Right lobe of liver (tissue), 4 donors: ENCODE data around the gene LTC4S.

Experiments used
- POLR2A ChIP-seq: fragments of 450-650 bp; IDR thresholded peaks from one replicate; pipeline ENCODE4 v1.6.1; 2017; ENCODE audit warnings: antibody characterized with exemption, mild to moderate bottlenecking
- TF ChIP-seq, protein P1 (sequence below), 4 donors: fragments of 200-600 bp in 3 of 4; fragments of 450-650 bp in 1 of 4; IDR thresholded peaks; one replicate each; pipeline versions ENCODE4 v1.5.1 to v1.8.0; 2016 to 2022; ENCODE audit warnings: antibody characterized with exemption in 4 of 4, mild to moderate bottlenecking in 2 of 4
- donor health status: DM: no; HTN: no; CAD: no.
- donor health status: DM: no; HTN: no; CAD: no.
- donor health status: DM: no; HTN: yes; CAD: no.

DNA sequence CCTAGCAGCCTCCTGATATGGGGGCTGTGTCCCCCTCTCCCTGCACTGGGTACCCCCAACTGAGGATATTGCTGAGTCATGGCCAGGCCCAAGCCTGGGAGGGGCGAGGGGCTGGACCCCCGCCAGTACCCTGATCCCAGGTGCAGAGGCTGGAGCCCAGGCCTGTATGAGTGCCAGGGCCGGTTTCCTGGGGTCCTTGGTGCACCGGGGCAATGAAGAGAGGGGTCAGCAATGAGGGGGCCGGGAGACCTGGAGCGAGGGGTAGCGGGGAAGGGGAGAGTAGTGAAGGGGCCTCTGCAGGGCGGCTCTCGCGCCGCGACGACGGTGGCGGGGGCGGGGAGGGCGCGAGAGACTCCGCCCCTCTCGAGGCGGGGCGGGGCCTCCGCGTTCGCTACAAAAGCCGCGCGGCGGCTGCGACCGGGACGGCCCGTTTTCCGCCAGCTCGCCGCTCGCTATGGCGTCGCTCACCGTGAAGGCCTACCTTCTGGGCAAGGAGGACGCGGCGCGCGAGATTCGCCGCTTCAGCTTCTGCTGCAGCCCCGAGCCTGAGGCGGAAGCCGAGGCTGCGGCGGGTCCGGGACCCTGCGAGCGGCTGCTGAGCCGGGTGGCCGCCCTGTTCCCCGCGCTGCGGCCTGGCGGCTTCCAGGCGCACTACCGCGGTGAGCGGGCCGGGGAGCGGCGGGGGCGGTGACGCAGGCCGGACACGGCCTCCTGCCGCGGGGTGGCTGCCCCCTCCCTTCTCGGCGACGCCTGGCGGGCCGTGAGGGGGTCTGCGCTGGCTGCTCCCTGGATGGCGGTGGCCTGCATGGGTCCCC is 26.9 kb downstream of the LTC4S start, which contains the start of gene SQSTM1:
- TF ChIP-seq, protein P1, sequence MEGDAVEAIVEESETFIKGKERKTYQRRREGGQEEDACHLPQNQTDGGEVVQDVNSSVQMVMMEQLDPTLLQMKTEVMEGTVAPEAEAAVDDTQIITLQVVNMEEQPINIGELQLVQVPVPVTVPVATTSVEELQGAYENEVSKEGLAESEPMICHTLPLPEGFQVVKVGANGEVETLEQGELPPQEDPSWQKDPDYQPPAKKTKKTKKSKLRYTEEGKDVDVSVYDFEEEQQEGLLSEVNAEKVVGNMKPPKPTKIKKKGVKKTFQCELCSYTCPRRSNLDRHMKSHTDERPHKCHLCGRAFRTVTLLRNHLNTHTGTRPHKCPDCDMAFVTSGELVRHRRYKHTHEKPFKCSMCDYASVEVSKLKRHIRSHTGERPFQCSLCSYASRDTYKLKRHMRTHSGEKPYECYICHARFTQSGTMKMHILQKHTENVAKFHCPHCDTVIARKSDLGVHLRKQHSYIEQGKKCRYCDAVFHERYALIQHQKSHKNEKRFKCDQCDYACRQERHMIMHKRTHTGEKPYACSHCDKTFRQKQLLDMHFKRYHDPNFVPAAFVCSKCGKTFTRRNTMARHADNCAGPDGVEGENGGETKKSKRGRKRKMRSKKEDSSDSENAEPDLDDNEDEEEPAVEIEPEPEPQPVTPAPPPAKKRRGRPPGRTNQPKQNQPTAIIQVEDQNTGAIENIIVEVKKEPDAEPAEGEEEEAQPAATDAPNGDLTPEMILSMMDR (IDR thresholded peaks at IDR 0.05): no peak
- TF ChIP-seq POLR2A: peak; percentile 99
